Measurements from ENCODE around the gene IGSF21.

GRCh38 chr1:18147672-18148071 lies 40.1 kb downstream of the IGSF21 start:
- TF ChIP-seq, protein P1, sequence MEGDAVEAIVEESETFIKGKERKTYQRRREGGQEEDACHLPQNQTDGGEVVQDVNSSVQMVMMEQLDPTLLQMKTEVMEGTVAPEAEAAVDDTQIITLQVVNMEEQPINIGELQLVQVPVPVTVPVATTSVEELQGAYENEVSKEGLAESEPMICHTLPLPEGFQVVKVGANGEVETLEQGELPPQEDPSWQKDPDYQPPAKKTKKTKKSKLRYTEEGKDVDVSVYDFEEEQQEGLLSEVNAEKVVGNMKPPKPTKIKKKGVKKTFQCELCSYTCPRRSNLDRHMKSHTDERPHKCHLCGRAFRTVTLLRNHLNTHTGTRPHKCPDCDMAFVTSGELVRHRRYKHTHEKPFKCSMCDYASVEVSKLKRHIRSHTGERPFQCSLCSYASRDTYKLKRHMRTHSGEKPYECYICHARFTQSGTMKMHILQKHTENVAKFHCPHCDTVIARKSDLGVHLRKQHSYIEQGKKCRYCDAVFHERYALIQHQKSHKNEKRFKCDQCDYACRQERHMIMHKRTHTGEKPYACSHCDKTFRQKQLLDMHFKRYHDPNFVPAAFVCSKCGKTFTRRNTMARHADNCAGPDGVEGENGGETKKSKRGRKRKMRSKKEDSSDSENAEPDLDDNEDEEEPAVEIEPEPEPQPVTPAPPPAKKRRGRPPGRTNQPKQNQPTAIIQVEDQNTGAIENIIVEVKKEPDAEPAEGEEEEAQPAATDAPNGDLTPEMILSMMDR (IDR thresholded peaks at IDR 0.05; ENCODE audit: low read length), result no peak
- TF ChIP-seq EZH2 (IDR thresholded peaks at IDR 0.05; ENCODE audit: borderline replicate concordance, low read length), result no peak

All from OCI-LY1 (cell line).